Measurements from ENCODE around the gene APLP2. TPM values are rescaled to one million over a fixed set of nuclear protein-coding genes. Genes with fewer than 3 reads are reported as not detected.
"Not testable (repeated sequence)": the region's sequence is repeated elsewhere in the genome, so short reads cannot be mapped to it uniquely, and the experiment has no call there.

Gene APLP2
- total RNA-seq, 1 donor from 2014 or later = 976 TPM

DNA sequence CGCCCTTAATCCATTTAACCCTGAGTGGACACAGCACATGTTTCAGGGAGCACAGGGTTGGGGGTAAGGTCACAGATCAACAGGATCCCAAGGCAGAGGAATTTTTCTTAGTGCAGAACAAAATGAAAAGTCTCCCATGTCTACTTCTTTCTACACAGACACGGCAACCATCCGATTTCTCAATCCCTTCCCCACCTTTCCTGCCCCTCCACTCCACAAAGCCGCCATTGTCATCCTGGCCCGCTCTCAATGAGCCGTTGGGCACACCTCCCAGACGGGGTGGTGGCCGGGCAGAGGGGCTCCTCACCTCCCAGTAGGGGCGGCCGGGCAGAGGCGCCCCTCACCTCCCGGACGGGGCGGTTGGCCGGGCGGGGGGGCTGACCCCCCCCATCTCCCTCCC, 20.8 kb downstream of the APLP2 start:
- DNase-seq (ENCODE audit: low read depth, low spot score) = not testable (repeated sequence)

GRCh38 chr11:130091169-130091568, 21.5 kb downstream of the APLP2 start:
- DNase-seq (ENCODE audit: low read depth, low spot score) = not testable (repeated sequence)

- no peak for DNase-seq (ENCODE audit: low read depth, low spot score)
These were observed 23.0 kb downstream of the APLP2 start for GRCh38 chr11:130092661-130093060.

GRCh38 chr11:130094614-130095013, 24.9 kb downstream of the APLP2 start:
- DNase-seq (ENCODE audit: low read depth, low spot score) = no peak

DNA sequence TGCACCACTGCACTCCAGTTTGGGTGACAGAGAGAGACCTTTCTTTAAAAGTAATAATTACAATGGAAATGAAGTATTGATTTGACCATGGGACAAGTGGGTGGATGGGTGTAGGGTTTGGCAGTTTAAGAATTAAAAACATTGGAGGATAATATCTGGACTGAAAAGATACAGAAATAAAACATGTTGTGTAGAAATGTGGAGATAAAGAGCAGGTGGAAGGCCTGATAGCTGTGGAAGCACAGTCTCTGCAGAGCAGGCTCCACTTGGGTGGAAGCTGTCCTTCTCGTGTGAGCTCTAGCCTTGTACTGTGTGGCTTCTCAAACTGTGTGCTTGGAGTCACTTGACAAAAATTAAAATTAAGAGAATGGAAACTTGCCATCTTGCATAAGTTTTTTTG, 25.6 kb downstream of the APLP2 start:
- no peak for DNase-seq (ENCODE audit: low read depth, low spot score)

GRCh38 chr11:130096042-130096441, 26.3 kb downstream of the APLP2 start:
- no peak for DNase-seq (ENCODE audit: low read depth, low spot score)

DNA sequence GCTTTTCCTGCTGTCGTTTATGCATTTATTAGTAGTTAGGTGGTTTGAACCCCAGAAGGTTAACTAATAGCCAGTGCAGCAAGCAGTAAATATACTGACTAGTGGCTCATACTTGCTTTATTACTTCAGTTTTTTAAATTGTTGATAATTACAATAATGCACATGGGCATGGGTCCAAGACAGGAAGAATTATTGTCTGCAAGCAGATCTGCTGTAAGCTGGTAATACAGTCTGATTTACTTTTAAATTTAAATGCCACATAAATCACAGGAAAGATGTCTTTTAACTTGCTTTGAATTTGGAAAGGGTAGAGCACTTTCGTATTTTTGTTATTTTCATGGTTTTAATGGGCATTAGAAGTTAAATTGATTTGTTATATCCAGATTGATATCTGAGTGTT, 27.1 kb downstream of the APLP2 start:
- DNase-seq (ENCODE audit: low read depth, low spot score) = no peak

- DNase-seq (ENCODE audit: low read depth, low spot score) = no peak
These were observed 27.6 kb downstream of the APLP2 start for GRCh38 chr11:130097285-130097684.

DNA sequence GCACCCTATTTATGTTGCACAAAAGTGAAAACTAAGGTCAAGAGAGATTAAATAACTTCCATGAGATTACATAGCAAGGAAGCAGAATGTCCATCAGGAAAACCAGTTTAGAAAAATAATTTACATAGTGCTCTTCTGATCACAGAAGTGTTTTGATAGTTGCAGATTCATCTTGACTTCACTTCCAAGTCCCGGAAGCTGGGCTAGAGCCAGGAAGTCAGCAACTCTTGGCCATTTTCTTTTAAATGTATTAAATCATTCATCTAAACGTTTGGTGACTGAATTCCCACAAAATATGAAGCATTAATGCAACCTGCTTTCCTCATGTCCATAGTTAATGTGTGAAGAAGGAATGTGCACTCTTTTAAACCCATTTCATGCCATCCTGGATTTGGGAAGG, 29.7 kb downstream of the APLP2 start:
- DNase-seq (ENCODE audit: low read depth, low spot score) = no peak

- no peak for DNase-seq (ENCODE audit: low read depth, low spot score)
These were observed 30.8 kb downstream of the APLP2 start for GRCh38 chr11:130100381-130101095.

GRCh38 chr11:130101661-130102060, 32.0 kb downstream of the APLP2 start:
- DNase-seq (ENCODE audit: low read depth, low spot score) = no peak

DNA sequence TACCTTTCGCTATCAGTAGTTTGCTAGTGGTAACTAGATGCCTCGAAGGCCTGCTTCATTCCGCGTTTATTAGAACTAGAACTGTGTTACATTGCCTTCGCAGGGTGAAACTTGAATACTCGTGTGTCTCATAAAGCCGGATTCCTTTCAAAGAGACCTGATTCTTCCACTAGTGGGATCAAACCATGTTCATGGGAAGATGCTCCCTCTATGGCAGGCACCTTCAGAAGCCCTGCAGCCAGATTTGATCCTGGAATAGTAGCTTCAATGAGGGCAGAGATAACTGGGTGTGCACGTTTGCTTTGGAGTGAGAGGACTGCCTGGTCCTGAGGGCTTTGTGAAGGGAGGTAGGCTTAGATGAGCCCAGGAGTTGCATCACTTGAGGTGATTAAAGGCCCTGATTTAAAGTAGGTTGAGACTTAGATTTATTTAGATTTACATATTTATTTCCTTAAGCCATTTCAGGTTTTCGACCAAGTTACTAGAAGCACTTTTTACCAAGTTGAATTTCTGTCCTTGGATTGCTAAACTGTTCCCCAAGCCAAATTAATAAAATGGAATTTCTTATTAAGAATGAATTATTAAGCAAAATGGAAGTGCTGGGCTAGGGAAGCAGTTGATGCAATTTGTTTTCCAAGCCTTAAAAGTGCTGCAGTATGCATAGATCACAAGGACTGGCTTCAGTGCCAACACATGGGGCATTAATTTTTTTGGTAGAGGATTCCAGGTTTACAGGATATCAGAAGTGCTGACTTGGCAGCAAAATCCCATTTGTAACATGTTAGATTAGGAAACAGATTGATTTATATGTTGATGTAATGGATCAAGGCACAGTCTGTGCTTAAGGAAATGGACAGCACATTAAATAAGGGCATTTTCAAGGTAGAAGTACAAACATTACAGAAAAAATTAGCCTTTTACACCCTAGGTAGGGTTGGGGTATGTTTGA, 32.9 kb downstream of the APLP2 start:
- DNase-seq (ENCODE audit: low read depth, low spot score) = no peak

- DNase-seq (ENCODE audit: low read depth, low spot score) = no peak
These were observed 33.7 kb downstream of the APLP2 start for GRCh38 chr11:130103296-130103814.

- DNase-seq (ENCODE audit: low read depth, low spot score) = no peak
These were observed 36.7 kb downstream of the APLP2 start for GRCh38 chr11:130106381-130106780.

DNA sequence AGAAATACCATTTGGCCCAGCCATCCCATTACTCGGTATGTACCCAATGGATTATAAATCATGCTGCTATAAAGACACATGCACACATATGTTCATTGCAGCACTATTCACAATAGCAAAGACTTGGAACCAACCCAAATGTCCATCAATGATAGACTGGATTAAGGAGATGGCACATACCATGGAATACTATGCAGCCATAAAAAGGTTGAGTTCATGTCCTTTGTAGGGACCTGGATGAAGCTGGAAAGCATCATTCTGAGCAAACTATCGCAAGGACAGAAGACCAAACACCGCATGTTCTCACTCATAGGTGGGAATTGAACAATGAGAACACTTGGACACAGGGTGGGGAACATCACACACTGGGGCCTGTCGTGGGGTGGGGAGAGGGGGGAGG, 39.0 kb downstream of the APLP2 start:
- DNase-seq (ENCODE audit: low read depth, low spot score) = not testable (repeated sequence)

GRCh38 chr11:130109386-130109785, 39.7 kb downstream of the APLP2 start:
- no peak for DNase-seq (ENCODE audit: low read depth, low spot score)

DNA sequence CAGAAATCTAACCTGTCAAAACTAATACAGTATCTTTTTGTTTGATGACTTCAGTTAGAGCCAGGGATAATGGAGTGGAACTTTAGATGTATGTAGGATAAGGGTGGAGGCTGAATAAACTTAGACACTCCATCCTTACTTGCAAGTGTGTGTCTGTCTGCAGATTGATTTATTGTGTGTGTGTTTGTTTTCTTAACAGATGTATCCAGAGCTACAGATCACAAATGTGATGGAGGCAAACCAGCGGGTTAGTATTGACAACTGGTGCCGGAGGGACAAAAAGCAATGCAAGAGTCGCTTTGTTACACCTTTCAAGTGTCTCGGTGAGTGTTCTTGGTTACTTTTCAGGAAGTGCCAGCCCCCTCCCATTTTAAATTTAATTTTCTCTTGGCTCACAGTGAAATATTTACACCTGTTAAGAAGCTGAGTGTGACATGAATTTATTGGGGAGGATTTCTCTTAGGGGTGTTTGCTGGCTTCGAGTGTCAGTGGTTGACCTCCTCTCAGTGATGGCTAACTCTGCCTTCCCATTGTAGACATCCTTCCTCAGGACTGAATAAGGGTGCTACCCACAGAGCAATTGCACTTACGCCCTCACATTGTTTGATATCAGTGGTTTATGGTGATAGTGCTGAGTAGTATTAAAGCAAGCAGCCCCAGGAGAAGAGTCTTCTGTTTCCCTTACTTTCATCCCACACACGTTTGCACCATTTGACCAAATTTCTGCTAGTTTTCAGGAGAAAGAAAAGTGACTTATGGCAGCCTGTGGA, 40.8 kb downstream of the APLP2 start:
- no peak for DNase-seq (ENCODE audit: low read depth, low spot score)

- no peak for DNase-seq (ENCODE audit: low read depth, low spot score)
These were observed 42.6 kb downstream of the APLP2 start for GRCh38 chr11:130112071-130112830.

DNA sequence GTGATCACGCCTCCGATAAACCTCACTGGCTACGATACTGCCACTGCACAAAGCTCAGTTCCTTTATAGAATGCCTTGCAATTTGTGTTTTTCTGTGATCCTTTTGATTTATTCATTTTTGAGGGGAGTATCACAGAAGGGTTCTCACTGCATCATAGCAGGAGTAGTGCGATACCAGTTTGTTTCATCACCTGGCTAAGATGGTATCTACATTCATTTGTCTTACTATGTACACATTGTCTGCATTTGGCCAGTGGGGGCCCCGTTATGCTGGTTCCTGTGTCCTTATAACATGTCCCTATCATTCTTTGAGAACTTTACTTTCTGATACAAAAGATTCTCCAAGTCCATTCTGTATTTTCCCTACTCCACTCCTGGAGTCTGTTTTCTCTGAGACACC, 44.6 kb downstream of the APLP2 start:
- no peak for DNase-seq (ENCODE audit: low read depth, low spot score)

DNA sequence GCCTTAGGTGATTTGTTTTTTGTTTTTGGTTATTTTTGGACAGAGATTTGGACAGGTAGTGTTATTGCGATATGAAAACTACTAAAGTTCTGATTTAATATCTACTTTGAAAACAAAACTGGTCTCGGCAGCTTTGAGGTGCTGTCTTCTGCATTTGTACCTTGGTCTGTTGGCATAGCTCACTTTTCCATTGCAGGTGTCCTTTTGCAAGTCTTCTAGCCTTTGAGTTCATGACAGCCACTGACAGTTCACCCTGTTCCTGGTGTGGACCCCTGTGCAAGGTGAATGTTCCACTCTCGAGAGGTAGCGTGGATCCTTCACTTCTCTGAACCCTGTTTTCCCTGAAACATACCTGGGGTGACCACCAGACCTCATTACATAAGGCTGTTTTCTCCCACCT, 45.0 kb downstream of the APLP2 start:
- no peak for DNase-seq (ENCODE audit: low read depth, low spot score)

DNA sequence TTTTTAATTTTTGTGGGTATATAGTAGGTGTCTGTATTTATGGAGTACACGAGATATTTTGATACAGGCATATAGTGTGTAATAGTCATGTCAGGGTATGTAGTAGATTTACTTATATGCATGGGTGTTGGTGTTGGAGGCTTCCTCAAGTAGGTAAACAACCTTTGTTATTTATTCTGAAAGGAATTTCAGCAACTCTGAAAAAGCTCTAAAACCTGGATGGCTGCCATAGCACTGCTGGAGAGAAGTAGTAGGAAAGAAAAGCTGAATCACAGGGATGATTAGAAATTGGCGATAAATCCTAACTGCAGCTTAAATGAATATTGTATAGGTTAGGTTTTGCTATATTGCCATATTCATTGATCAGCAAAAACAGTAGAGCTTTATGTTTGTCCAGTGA, 45.5 kb downstream of the APLP2 start:
- DNase-seq (ENCODE audit: low read depth, low spot score) = peak; percentile 35
